Femur (tissue), 1 donor: Measurements from ENCODE around the gene PSMD1.
"Not testable (repeated sequence)": the region's sequence is repeated elsewhere in the genome, so short reads cannot be mapped to it uniquely, and the experiment has no call there.

ENCODE experiments used
- DNase-seq: peaks from one replicate; pipeline ENCODE4 v3.0.0-alpha.2; 2017

Gene PSMD1

DNA sequence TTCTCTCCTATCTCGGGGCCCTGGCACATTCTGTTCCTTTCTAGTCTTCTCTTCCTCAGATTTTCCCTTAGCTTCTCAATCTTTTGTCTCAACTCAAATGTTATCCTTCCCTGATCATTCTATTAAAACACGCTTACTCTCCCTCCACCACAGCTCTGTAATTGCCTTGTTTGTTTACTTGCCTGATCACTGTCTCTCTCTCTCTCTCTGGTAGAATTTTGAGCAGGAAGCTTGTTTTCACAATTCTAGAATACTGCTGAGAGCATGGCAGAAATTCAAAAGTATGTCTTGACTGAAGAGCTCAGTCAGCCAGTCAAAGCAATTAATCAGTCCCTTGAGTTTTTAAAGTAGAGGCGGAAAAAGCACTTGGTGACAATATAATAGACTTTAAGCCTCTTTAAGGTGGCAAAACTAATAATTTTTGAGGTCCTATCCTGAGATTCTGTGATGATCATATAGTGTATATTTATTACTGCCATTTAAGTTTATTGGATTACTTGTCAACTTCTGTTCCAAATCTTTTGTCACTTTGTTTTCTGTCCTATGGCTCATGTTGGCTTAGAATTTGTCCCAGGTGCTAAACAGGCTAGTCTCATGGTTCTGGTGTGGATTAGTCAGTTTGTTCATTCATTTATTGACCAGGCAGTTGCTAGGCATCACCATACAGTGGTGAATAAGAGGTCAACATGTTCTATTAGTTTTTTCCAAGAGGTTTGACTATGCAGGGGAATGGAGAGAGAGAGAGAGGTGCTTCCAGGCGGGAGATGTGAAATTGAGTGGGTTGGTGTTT lies 2.3 kb downstream of the PSMD1 start:
- no peak for DNase-seq

DNA sequence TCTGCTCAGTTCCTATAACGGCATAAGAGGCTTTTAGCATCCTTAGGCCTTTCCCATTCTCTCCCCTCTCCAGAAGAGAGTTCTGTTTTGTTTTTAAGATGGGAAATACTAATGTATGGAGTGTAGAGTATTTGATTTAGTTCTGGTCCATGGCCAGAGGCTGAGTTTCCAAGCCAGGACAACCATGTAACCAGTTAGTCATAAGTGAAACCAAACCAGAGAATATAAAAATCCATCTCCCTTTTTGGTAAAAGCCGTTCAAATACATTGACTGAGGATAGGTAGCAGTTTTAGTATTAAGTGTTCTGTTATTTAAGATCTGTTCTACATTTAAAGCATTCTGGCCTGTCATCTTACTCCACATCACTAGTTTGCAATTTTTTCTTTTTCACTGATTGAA lies 3.1 kb downstream of the PSMD1 start:
- DNase-seq: no peak

DNA sequence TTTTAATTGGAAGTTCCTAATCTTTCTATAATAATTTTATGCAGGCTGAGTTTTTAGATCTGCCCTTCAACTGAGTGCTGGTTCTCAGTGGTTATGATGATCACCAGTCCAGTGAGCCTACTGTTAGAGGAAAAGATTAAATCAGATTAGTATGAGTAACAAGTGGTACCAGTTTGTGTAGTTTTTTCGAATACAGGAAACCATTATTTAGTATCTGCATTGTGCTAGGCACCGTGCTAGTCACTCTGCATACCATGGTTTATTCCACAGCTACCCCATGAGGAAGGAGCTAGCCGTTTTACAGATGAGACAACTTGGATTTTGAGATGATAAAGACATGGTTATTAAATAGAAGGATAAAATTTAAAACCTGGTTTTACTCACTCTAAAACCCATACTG lies 6.1 kb downstream of the PSMD1 start:
- DNase-seq: no peak

DNA sequence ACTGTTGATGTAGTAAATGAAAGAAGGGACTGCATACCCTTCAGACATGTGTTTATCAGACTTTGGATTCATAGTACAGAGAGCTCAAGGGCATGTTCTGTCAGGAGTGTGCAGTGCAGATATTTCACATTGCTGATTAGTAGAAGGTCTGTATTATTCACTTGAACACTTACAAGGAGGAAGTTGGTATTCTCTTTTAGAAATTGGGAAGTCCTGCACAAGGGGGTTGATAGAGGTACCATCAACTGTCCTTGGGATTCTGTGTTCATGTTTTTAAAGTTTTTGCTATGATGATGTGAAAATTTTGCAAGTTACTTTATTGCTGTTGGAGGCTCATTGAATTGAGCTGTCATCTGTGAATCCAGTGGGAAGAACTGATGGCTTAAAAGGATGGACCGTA lies 6.7 kb downstream of the PSMD1 start:
- no peak for DNase-seq

DNA sequence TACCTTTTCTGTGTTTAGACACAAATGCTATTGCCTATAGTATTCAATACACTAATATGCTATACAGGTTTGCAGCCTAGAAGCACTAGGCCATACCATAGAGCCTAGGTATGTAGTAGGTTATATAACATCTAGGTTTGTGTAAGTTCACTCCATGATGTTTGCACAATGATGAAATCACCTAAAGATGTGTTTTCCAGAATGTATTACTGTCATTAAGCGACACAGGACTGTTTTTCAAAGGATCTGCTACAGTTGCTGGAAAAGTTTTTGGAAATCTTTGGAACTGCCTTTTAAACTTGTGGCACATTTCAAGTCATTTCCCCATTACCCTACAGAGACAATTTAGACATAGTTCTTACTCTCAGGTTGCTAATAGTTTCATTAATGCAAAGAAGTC lies 9.3 kb downstream of the PSMD1 start:
- DNase-seq: no peak

DNA sequence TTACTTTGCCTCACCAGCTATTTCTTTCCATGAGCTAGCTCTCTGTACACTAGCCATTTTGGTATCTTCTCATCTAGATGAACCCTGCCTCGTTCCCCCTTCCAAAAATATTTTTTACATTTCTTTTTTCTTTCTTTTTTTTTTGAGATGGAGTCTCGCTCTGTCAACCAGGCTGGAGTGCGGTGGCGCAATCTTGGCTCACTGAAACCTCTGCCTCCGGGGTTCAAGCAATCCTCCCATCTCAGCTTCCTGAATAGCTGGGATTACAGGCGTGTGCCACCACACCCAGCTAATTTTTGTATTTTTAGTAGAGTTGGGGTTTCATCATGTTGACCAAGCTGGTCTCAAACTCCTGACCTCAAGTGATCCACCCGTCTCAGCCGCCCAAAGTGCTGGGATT lies 10.9 kb downstream of the PSMD1 start:
- not testable (repeated sequence) for DNase-seq

DNA sequence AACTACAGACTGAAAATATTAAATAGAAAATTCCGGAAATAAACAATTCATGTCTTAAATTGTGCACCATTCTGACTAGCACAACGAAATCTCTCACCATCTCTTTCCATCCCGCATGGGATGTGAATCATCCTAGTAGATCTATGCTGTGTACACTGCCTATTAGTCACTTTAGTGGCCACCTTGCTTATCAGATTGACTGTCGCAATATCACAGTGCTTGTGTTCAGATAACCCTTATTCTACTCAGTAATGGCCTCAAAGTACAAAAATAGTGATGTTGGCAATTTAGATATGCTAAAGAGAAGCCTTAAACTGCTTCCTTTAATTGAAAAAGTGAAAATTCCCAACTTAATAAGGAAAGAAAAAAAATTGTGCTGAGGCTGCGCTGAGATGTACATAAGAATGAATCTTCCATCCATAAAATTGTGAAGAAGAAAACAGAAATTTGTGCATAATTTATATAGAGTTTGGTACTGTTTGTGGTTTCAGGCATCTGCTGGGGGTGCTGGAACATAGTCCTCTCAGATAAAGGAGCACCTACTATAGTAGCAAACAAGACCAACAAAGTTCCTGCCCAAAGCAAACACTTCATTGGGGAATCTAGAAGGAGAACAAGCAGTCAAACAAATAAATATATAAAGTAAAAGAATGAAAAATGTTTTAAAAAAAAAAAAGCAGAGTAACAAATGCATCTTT lies 12.0 kb downstream of the PSMD1 start:
- DNase-seq: no peak

DNA sequence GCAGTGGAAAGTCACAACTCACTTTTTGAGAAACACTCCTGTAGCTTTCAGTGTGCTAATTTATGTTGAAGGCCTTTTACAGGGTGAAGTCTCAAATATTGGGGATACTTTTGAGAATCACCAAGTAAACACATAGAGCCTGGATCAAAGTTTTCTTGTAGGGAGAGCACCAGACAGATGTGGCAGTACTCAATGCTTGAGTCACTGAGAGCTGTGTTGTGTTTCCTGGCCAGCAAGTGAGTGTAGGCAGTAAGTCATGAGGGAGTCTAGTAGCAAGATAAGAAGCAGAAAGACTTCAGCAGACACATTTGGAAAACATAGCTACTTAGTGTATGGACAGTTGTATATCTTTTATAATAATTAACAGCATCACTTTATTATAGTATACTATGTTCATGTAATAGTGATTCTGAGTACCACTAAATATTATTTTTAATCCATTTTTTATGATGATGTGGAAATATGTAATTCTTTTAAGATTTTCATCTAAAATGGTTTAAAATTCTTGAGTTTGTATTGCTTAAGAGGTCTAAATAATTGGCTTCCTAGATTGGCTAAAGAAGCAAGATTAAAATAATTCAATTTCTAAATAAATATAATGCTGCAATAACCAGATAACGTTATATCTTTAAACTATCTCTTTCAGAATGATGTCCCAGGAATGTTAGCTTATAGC lies 12.8 kb downstream of the PSMD1 start:
- DNase-seq: no peak

DNA sequence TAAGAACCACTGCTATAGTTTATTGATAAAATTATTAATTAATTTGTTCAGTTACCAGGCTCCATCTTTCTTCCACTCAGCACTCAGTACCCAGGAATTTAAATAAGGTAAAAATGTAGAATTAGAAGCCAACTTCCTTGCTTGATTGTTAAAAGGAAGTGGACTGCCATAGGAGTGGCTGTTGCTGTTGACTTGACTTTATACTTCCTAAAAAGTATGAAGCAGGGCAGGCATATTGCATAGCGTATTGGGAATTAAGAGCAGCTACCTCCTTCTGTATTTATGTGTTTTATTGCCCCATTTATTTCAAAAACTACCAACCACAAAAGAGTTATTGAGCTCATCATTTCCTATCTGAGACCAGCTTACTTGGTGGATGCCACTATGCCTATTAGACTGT lies 27.9 kb downstream of the PSMD1 start:
- DNase-seq: no peak

DNA sequence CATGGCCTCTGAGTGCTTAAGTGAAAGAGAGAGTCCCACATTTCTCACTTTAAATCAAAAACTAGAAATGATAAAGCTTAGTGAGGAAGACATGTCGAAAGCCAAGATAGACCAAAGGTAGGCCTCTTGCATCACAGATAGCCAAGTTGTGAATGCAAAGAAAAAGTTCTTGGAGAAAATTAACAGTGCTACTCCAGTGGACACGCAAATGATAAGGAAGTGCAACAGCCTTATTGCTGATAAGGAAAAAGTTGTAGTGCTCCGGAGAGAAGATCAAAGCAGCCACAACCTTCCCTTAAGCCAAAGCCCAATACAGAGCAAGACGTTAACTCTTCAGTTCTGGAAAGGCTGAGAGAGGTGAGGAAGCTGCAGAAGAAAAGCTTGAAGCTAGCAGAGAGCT lies 32.1 kb downstream of the PSMD1 start:
- no peak for DNase-seq

DNA sequence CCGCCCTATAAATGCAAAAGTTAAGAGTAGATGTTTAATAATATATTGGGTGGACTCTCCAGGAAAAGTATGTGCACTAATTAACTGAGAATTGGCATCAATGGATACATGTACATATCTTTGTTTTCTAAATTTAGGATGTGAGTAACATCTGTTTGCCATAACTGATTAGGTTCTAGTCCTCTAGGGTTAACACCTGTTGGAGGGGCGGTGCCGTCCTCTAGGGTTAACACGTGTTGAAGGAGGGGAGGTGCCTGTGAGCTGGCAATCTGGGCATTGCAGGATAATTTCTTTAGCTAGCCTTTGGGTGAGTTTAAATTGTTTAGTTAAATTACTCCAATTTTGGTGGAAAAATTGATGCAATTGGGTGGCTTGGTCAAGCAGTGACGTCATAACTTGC lies 37.3 kb downstream of the PSMD1 start:
- no peak for DNase-seq

DNA sequence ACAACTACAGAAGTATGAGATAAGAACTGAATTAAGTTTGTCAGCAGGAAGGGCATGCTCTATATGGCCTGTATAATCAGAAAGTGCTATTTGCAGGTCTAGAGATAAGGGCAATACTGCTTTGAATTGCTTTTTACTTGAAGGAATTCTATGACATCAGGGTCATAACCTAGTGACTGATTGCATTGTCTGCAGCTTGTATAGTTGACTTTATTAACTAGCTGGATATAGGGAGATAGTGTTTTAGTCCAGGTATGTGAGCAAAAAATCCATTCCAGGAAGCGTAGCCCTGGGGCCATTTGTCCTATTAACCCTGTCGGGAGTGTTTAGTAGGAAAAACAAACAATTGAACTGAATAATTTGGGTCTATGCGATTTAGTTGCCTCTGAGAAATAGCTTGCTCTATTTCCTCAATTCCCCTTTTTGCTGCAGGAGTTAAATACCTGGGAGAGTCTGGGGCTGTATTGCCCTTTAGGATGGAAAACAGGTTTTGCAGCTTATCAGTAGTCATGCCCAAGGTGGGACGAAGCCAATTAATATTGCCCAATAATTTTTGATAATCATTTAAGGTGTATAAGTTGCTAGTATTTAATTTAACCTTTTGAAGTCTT lies 38.2 kb downstream of the PSMD1 start:
- DNase-seq: no peak

DNA sequence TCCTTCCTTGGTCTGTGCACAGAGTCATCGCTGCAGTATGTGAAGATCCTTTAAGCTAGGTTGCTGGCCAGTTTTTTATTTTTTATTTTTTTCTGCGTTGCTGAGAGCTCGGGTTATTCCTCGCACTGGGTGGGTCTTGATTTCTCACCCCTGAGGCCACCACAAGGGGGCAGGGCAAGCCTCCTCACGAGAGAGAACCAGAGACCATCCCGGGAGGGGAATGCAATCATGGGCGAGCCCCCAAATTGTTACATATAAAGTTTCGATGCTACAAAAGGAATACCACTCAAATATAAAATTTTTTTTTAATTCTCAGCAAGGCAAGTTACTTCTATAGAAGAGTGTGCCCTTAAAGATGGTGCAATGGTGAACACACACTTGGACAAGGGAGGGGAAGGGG lies 43.3 kb downstream of the PSMD1 start:
- DNase-seq: no peak

DNA sequence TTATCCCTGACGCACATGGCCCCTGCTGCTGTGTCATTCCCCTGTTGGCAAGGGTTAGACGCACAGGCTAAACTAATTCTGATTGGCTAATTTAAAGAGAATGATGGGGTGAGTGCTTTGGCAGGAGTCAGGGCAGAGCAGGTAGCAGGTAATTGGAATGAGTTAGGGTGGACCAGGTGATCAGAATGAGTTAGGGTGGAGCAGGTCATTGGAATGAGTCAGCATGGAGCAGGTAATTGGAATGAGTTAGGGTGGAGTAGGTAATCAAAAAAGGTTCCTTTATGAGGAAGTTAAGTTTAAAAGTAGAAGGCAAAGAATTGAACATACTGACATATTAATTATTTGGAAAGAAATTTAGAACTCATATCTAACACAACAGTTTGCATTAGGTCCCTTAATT lies 43.7 kb downstream of the PSMD1 start:
- not testable (repeated sequence) for DNase-seq

DNA sequence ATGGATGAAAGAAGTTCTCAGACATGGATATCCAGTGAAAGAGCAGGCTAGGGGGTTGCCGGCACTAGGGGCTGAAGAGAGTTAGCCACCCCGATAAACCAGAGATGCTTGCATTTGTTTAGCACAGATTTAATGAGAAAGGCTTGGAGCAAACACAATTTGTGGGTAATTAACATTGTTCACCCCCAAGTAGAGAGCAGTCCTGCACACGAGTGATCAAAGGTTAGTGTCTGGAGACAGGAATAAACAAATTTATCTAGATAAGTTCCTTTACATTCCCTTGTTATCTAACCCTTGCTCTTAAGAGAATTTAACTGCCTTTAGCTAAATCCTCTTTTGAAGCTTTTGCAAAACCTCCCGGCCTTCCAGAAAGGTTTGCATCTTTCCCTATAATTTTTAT lies 44.3 kb downstream of the PSMD1 start:
- DNase-seq: no peak

DNA sequence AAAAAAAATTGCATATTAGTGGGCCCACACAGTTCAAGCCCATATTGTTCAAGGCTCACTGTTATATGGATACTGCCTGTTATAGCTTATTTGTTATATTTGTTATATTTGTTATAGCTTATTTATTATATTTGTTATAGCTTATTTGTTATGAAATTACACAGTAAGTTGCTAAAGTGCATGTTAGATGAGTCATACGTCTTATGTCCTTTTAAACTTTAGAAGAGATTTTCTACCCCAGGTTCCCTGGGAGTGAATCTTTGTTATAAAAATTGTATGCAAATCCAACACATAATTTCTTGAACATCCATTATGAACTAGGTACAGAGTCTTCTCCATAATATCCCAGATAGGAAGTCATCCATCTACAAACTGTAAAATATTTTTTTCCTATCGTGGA lies 46.1 kb downstream of the PSMD1 start:
- no peak for DNase-seq

DNA sequence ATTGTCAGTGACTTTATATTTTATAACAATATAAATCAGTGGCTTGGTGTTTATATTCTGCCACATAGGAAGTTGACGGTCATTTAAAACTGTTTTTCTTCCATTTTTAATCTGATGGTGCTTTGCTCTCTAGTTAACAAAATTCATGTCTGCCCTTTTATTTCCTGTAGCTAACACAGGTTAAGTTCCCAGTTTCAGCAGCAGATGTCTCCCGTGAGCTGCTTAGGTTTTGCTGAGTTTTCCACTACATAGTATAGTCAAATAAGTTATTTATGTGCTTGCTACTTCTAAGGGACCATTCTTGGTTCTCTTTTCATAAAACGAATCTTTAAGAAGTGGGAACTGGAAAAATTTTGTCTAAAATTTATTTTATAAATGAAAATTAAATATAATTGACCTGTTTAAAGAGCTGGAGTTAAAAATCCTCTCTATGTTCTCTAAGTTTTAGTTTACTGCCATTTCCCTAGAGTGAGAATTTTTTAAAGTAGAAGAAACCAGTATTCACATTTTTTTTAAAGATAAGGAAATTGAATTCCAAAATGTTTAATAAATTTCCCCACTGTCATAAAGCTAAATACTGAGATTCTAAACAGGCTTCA lies 47.5 kb downstream of the PSMD1 start:
- DNase-seq: peak; percentile 82

DNA sequence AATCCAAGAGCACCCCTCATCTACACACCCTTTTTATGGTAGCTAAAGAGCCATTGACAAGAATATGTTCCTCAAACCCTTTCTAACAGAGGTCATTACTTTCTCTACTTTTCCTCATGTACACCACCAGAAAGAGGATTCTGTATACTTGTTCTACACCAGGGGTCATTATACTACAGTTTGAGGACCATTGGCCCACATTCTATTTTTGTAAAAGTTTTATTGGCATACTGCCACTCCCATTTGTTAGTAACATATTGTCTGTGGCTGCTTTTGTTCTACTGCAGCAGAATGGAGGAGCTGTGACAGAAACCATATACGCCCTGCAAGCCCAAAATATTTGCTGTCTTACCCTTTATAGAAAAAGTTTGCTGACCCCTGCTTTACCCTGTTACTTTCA lies 53.9 kb downstream of the PSMD1 start:
- DNase-seq: peak; percentile 23

DNA sequence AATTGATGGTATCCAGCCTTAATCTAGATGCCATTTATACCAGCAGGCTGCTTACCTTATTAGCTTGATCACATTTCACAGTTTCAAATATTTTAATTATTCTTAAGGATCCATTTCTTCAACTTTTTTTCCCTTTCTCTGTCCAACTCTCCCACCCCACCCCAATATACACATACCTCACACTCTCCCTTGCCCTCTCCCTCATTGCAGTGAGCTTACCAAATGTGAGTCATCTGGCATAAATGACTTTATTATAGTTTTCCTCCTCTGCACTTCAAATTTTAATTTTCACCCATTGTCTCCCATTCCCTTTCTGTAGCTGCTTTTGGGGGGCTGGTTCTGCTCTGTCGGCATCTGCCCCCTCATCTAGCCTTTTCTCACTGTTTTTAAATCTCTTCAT lies 55.3 kb downstream of the PSMD1 start:
- DNase-seq: no peak

DNA sequence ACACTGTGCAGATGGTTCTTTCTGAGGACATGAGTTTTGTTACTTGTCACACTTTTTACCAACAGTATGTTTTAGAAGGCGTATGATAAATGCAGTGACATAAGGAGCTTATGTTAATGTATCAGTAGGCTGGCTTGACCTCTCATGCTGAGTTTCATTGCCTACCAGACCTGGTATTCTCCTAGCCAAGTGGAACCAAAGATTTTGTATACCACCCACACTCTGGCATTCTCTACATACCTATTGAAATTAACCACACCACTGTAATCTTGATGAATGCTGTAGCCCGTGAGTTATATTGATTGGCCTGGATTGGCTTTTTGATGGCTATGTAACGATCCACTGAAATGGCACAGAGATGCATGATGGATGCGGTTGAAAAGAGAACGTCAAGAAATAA lies 56.8 kb downstream of the PSMD1 start:
- no peak for DNase-seq

DNA sequence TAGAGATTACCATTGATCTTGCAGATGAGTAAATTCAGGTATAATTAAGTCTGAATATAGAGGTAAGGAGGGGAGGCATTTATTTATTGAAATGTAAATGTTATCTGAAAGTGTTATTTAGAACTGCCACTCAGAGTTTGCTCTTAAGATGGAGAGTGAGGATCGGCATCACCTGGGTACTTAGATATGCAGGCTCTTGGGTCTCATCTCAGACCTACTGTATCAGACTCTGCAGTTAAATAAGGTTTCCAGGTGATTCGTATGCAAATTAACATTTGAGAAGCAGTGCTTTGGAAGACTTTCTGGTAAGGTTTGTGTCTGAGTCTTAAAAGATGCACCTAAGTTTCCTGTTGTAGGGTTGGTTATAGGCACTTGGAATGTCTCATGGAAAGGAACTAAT lies 59.0 kb downstream of the PSMD1 start:
- no peak for DNase-seq

DNA sequence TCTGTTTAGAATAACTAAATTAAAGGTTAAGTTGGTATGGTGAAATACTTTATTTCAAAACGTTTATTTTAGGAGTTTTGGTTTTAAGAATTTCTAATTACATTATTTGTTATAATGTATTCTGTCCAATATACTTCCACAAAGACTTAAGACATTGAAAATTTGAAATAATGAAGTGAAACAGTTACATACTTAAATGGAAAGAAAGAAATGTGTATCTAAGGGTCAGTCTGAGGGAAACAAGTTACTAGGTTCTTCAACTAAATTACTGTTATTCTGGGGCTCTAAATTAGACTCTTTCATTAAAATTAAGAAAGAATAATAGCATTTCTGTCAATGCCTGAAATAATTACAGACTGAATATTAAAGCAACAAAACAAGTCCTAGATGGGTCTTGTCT lies 60.5 kb downstream of the PSMD1 start:
- no peak for DNase-seq

DNA sequence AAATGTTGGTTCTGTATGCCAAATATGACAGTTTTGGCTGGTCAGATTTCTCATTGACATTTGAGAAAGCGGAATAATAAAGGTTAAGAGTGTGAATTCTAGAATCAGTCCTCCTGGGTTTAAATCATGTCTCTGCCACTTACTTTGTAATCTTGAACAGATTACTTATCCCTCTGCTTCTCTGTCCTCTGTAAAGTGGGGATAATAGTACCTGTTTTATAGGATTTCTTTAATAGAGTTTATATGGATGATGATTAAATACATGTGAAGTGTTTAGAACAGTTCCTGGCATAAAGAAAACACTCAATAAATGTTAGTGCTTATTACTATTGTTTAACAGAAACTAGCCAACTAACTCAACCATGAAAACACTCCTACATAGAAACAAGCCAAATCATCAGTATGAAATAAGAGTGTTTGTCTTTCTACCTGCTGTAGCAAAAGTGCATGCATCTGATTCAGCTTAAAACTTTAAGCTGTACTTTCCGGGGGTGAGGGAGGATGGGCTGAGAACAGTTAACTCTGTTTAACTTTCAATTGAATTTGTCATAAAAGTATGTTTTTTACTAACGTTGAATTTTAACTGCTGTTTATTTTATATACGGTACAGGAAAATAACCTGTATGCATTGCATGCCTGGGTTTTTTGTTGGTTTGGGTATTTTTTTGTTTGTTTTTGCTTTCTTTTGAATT lies 61.4 kb downstream of the PSMD1 start:
- DNase-seq: no peak
